Endothelial cell of umbilical vein (primary cell): ENCODE results near the gene KCNK13. TPM values are rescaled to one million over a fixed set of nuclear protein-coding genes. Genes with fewer than 3 reads are reported as not detected.

Experiments
- BruUV-seq: library from RNA; stranded (reverse); fragments of 400-500 nt; replicated peaks from 2 replicates; lab custom pipeline; 2021; lab: Mats Ljungman, UMichigan
- CTCF ChIA-PET: fragments of 300-600, 350-600 bp; sonication (Branson Sonifier 250); formaldehyde crosslinking; loops from one replicate; lab custom pipeline; 2021; ENCODE audit warnings: antibody characterized with exemption, inconsistent platforms; lab: Charles Lee
- POLR2A ChIA-PET: fragments of 300-600, 350-600 bp; sonication (Branson Sonifier 250); formaldehyde crosslinking; loops from one replicate; lab custom pipeline; 2021; ENCODE audit warnings: antibody characterized with exemption, inconsistent platforms; lab: Charles Lee
- DNase-seq: peaks from one replicate; pipeline ENCODE4 v3.0.0-alpha.2; 2011; ENCODE audit warnings: low read depth, low spot score
- FAIRE-seq: peaks from 2 replicates; lab custom pipeline; 2011; peaks lifted over from hg19 to GRCh38; lab: Jason Lieb, UNC
- H2AFZ ChIP-seq: 2 replicates; pipeline ENCODE4 v1.6.0; 2012; ENCODE audit warnings: low read depth, low read length, control low read depth, inconsistent platforms
- H3K27ac ChIP-seq: 2 replicates; pipeline ENCODE4 v1.5.1; 2011; ENCODE audit warnings: low read depth, mild to moderate bottlenecking, control low read depth, low read length, moderate library complexity; ENCODE audit not compliant: insufficient read depth
- H3K27me3 ChIP-seq, 2 experiments: 2 replicates each; pipeline versions ENCODE4 v1.6.0 to v1.6.1; 2011; ENCODE audit warnings: low read length in 2 of 2, mixed read lengths in 1 of 2; ENCODE audit not compliant: control insufficient read depth in 2 of 2, insufficient read depth in 2 of 2
- H3K36me3 ChIP-seq, 2 experiments: 2 replicates in 1 of 2; 3 replicates in 1 of 2; pipeline ENCODE4 v1.5.1; 2011; ENCODE audit warnings: low read length in 2 of 2, mild to moderate bottlenecking in 1 of 2, moderate library complexity in 1 of 2; ENCODE audit not compliant: control insufficient read depth in 2 of 2, insufficient read depth in 2 of 2; ENCODE audit errors: extremely low read depth in 1 of 2
- H3K4me1 ChIP-seq: 3 replicates; pipeline ENCODE4 v1.5.1; 2011; ENCODE audit warnings: mild to moderate bottlenecking, low read length; ENCODE audit not compliant: control insufficient read depth, insufficient read depth; ENCODE audit errors: extremely low read depth
- H3K4me2 ChIP-seq: 2 replicates; pipeline ENCODE4 v1.6.1; 2011; ENCODE audit warnings: low read length, control low read depth, mixed read lengths; ENCODE audit not compliant: insufficient read depth
- H3K4me3 ChIP-seq, 3 experiments: fragments of 200-600 bp in 1 of 3; sonication (generic), shearing (Covaris generic) in 1 of 3; replicated peaks in 1 of 3; 2 replicates each; pipeline ENCODE4 v1.5.1; 2011 to 2016; ENCODE audit warnings: control low read depth in 3 of 3, low read length in 3 of 3, mild to moderate bottlenecking in 2 of 3, inconsistent platforms in 1 of 3, low read depth in 1 of 3, moderate library complexity in 1 of 3; ENCODE audit not compliant: insufficient read depth in 1 of 3
- H3K79me2 ChIP-seq: 2 replicates; pipeline ENCODE4 v1.6.0; 2012; ENCODE audit warnings: low read length, inconsistent platforms; ENCODE audit not compliant: control insufficient read depth, insufficient read depth
- H3K9ac ChIP-seq: replicated peaks from 2 replicates; pipeline ENCODE3; 2011; ENCODE audit warnings: low read length, control low read depth; ENCODE audit not compliant: insufficient read depth; ENCODE audit errors: extremely low read depth
- H3K9me1 ChIP-seq: replicated peaks from 3 replicates; pipeline ENCODE4 v1.6.0; 2011; ENCODE audit warnings: mild to moderate bottlenecking, low read length; ENCODE audit not compliant: control insufficient read depth, insufficient read depth; ENCODE audit errors: extremely low read depth
- H3K9me3 ChIP-seq: replicated peaks from 2 replicates; pipeline ENCODE4 v1.5.1; 2012; ENCODE audit warnings: low read length, inconsistent platforms; ENCODE audit not compliant: control insufficient read depth, insufficient read depth
- H4K20me1 ChIP-seq: replicated peaks from 2 replicates; pipeline ENCODE3; 2011; ENCODE audit warnings: mild to moderate bottlenecking, low read length; ENCODE audit not compliant: control insufficient read depth, insufficient read depth; ENCODE audit errors: extremely low read depth
- CTCF ChIP-seq, 2 donors: IDR thresholded peaks; 1 replicate in 1 of 2; 2 replicates in 1 of 2; pipeline ENCODE4 v1.5.1; 2011; ENCODE audit warnings: low read length in 2 of 2, mild to moderate bottlenecking in 2 of 2, moderate library complexity in 2 of 2, control low read depth in 1 of 2, inconsistent platforms in 1 of 2, low read depth in 1 of 2; ENCODE audit not compliant: insufficient read depth in 1 of 2; ENCODE audit errors: extremely low read depth in 1 of 2
- EZH2 ChIP-seq: IDR thresholded peaks from 2 replicates; pipeline ENCODE4 v1.6.1; 2012; ENCODE audit warnings: borderline replicate concordance, low read depth, mild to moderate bottlenecking, moderate library complexity, low read length, inconsistent platforms; ENCODE audit not compliant: severe bottlenecking
- FOS ChIP-seq: IDR thresholded peaks from 2 replicates; pipeline ENCODE4 v1.6.1; 2011; ENCODE audit warnings: mild to moderate bottlenecking, low read length, moderate library complexity, borderline replicate concordance; ENCODE audit not compliant: insufficient read depth
- GATA2 ChIP-seq: IDR thresholded peaks from 2 replicates; pipeline ENCODE4 v1.7.0; 2011; ENCODE audit warnings: low read depth, mild to moderate bottlenecking, moderate library complexity, mixed read lengths, low read length; ENCODE audit not compliant: insufficient read length, insufficient read depth
- JUN ChIP-seq: IDR thresholded peaks from 2 replicates; pipeline ENCODE4 v1.6.1; 2011; ENCODE audit warnings: borderline replicate concordance, low read depth; ENCODE audit not compliant: insufficient read length, insufficient read depth
- MAX ChIP-seq: IDR thresholded peaks from 2 replicates; pipeline ENCODE4 v1.6.1; 2011; ENCODE audit not compliant: insufficient read depth, insufficient read length
- MYC ChIP-seq: IDR thresholded peaks from one replicate; pipeline ENCODE4 v1.6.1; 2011; ENCODE audit warnings: mild to moderate bottlenecking, low read depth, low read length
- POLR2A ChIP-seq: IDR thresholded peaks from 2 replicates; pipeline ENCODE4 v1.6.1; 2012; ENCODE audit warnings: low read depth, mild to moderate bottlenecking, control low read depth, low read length
- POLR2AphosphoS5 ChIP-seq: IDR thresholded peaks from 2 replicates; pipeline ENCODE4 v1.6.1; 2012; ENCODE audit warnings: low read depth, mild to moderate bottlenecking, control low read depth, low read length, moderate library complexity; ENCODE audit not compliant: insufficient read depth
- dilution Hi-C: fragments of 300-500 bp; cut with MboI; formaldehyde crosslinking; loops from one replicate; pipeline ENCODE4 v1.15.0; 2019; ENCODE audit warnings: low sequenced_read_pairs; ENCODE audit not compliant: extremely low pct_ligation_motif_present
- intact Hi-C: fragments of 100-400 bp; cut with micrococcal nuclease; formaldehyde crosslinking; loops from one replicate; pipeline ENCODE4 v1.10.0; 2022
- polyA plus RNA-seq, 4 experiments: library from polyadenylated mRNA; depleted of rRNA in 3 of 4; stranded (reverse) in 3 of 4; unstranded in 1 of 4; fragments of >200 nt; gene quantifications; 2 replicates each; pipeline versions ENCODE4 v1.2.1 to v1.2.3, GENCODE V29; 2011 to 2012; ENCODE audit warnings: missing spikeins in 1 of 4
- total RNA-seq: library from RNA; stranded (reverse); gene quantifications from 2 replicates; pipeline ENCODE4 v1.2.3, GENCODE V29; 2021

KCNK13 gene
- total and polyA plus RNA-seq, 2 donors (not counting 3 experiments of a cell fraction or from before 2014, with no cell fraction given): not detected

GRCh38 chr14:90116444-90116843 lies 54.6 kb downstream of the KCNK13 start:
- BruUV-seq: no TSS peak
- H3K4me2 ChIP-seq: no peak overlapping the region
- no peaks in the 10 kb centered on the region for H3K9me3 ChIP-seq
- no peak overlapping the region for H3K4me3 ChIP-seq
- no peak overlapping the region for H2AFZ ChIP-seq
- FAIRE-seq (no peak), DNase-seq (no peak)
- no peaks in the 10 kb centered on the region for H3K9me1 ChIP-seq
- H3K9ac ChIP-seq: no peak overlapping the region
- H3K27ac ChIP-seq: no peak overlapping the region
- TF ChIP-seq MYC (no peak), FOS (no peak), POLR2AphosphoS5 (no peak), GATA2 (no peak), MAX (no peak), JUN (no peak), POLR2A (no peak), CTCF (IDR thresholded peaks at IDR 0.05; ENCODE audit: extremely low read depth in 1 of 2, insufficient read depth in 1 of 2, low read depth in 1 of 2, low read length in 2 of 2) (no peak), EZH2 (no peak)
- peaks cover 4 to 9% of the 10 kb centered on the region in 2 experiments for H3K27me3 ChIP-seq
- no peaks in the 10 kb centered on the region for H3K79me2 ChIP-seq
- dilution Hi-C loops: no loop called here
- H3K36me3 ChIP-seq: no peaks in the 10 kb centered on the region
- no peaks in the 10 kb centered on the region for H3K4me1 ChIP-seq
- intact Hi-C loops: no loop called here
- no peaks in the 10 kb centered on the region for H4K20me1 ChIP-seq
- CTCF ChIA-PET: no interaction called here
- POLR2A ChIA-PET: no interaction called here
